Islet of Langerhans (tissue), 1 donor: ENCODE results near the gene PLA2G6.

ENCODE experiments used
- FAIRE-seq: peaks from one replicate; lab custom pipeline; 2011; peaks lifted over from hg19 to GRCh38; lab: Jason Lieb, UNC

PLA2G6 gene

GRCh38 chr22:38110863-38111852 is 70.5 kb downstream of the PLA2G6 start:
- FAIRE-seq, result no peak

GRCh38 chr22:38110008-38110862 is 71.4 kb downstream of the PLA2G6 start, which contains the start of gene BAIAP2L2:
BAIAP2L2 (minus strand) TSS chr22:38110684; CDS start chr22:38110525, 159 bp downstream.
- no peak for FAIRE-seq

DNA sequence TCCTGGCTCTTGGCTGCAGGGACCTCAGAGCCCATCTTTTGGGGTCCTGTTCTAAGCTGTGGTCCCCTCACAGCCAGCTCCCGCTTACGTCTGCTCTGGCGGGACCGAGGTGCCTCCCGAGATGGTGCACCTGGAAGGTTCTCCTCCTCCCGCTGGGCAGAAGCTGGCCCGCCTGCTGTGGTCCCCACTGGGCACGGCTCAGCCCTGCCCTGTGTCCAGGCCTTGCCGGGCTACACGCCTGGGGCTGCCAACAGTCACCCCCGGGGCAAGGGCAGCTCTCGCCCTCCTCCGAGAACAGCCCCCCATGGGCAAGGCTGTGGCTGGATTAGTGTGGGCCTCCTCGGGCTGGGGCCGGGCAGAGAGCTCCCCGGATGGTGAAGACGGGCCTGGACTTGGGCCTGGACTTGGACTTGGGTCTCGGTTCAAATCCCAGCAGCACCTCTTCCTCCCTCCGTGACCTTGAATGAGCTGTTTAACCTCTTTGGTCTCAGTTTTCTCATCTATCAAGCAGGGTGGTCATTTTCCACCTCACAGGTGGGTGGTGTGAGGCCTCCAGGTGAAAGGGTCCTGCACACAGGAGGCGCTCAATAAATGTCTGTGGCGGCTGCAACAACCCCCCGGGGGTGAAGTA is 72.1 kb downstream of the PLA2G6 start:
- no peak for FAIRE-seq

DNA sequence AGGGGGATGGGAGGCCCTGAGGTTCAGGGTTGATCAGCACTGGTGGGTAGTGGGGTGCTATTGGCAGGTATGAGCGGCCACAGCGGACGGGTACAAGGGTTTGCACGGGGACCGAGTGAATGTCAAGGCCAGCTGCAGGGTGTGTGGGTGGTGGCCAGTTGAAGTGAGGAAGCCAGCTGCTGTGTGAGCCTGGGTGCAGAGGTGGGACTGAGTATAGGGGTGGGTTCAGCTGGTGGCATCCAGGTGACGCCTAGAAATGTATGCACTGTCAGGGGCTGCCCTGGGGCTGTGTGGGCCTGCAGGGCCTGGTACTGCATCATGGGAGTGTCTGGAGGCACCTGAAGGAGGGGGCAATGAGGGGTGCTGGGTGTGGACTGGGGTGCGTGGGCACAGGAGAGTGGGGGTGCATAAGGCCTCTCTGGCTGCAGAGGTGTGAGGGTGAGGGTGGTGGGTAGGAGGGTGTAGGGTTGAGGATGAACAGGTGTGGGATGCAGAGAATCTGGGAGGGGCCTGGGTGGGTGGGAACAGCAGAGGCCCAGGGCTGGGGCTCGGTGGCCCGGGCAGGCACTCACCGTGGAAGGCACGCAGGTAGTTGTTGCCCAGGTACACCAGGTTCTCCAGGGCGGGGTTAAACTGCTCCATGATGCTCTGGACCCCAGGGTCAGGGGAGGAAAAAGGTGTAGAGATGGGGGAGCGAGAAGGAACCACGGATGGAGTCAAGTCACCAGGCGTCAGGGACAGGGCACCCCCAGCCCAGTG is 72.9 kb downstream of the PLA2G6 start:
- FAIRE-seq, result no peak

DNA sequence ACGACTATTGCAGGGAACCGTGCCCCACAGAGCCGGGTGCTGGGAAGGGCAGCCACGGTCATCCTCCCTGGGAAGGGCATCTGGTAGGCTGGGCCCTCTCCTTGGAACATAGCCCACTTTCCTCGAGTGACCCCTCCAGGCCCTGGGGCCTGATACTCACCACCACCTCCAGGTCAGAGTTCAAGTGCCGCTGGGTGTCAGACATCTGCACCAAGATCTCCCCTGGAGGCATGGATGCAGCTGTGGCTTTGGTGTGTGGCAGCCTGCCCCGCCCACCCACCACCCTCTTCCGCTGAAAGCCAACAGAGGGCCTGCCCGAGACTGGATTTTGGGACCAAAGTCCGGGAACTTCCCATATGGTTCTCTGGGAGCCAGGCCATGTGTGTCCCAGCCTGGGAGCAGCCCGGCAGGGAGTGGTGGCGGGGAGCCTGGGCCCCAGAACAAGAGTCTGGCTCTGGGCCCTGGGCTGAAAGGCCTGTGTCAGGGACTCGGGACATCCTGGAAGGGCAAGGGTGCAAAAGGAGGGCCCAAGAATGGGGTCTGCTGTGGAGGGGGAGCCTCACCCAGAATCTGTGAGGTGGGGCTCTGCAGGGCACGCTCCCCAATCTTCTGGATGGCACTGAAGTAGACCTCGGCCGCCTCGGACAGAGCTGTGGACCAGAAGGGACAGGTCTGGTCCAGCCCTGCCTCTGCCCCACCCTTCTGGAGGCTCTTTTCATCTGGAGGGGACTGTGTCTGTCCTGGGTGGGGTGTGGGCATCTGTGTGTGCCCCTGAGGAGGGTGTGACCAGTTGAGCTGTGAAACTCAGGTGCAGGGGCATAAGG is 73.7 kb downstream of the PLA2G6 start:
- no peak for FAIRE-seq

DNA sequence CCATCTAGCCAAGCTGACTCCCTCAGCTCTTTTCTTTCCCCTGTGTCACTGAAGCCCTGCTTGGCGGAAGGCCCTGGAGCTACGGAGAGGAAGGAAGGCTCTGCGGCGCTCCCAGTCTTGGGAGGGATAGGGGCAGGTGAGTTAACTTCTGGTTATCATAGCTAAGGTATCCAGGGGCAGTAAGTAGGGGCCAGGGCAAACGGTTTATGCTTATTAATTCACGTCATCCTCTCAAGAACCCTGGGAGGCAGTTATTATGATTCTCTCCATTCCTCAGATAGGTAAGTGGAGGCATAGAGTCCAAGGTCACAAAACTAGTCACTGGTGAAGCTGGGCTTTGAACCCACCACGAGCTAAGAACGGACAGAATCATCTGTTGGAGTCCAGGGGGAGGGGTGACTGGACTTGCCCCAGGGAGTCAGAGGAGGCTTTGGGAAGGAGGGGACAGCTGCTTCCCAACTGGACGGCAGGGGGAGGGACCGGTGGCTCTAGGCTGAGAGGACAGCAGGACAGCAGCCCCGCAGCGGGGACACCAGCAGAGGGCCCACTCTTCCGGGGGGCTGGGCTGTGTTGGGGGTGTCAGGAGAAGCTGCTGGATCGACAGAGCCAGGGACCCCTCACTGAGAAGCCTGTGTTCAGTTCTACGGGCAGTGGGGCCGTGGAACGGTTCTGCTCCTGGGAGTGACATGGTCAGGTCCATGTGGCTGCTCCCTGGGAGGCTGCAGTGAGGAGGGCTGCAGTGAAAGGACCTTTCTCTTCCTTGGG is 74.6 kb downstream of the PLA2G6 start:
- FAIRE-seq, result no peak

- no peak for FAIRE-seq
Observed at GRCh38 chr22:38104084-38104483, 77.5 kb downstream of the PLA2G6 start.

- no peak for FAIRE-seq
Observed at GRCh38 chr22:38103641-38104040, 78.0 kb downstream of the PLA2G6 start.

- FAIRE-seq, result no peak
Observed at GRCh38 chr22:38098410-38099249, 83.0 kb downstream of the PLA2G6 start.

- no peak for FAIRE-seq
Observed at GRCh38 chr22:38097557-38098409, 83.8 kb downstream of the PLA2G6 start.

GRCh38 chr22:38097058-38097457 is 84.6 kb downstream of the PLA2G6 start:
- FAIRE-seq, result no peak

DNA sequence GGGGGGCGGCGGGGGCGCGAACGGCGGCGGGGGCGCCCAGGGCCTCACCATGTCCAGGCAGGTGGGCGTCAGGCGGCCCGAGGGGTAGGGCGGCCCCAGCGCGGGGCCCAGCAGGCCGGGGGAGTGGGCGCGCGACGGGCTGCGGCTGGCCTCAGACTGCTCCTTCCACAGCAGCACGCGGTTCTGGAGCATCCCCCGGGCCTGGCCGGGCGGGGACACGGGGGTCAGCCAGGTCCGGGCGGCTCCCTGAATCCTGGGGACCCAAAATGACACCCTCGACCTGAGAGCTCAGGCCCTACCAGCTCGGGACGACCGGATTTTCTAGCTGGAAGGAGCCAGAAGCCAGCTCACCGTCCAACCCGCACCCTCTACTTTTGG is 92.2 kb downstream of the PLA2G6 start:
- no peak for FAIRE-seq

- no peak for FAIRE-seq
Observed at GRCh38 chr22:38088629-38089473, 92.8 kb downstream of the PLA2G6 start.

DNA sequence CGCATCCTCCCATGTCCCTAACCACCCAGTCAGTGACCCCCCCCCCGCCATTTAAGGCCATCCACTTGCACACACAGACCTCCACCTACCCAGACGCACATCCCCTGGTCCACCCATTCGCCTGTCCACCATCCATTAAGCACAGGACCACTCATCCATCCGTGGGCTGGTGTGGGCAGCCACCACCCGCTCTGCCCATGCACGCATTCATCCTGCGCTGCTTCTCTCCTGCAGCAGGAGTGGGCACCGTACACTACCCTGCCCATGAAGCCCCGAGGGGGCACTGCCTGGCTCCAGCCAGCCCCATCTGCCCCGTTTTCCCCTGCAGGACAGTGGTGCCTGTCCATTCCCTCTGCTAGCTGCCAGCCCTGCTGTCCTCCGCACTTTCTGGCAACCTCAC is 93.8 kb downstream of the PLA2G6 start:
- FAIRE-seq, result no peak

GRCh38 chr22:38086942-38087341 is 94.7 kb downstream of the PLA2G6 start:
- no peak for FAIRE-seq

GRCh38 chr22:38086001-38086845 is 95.4 kb downstream of the PLA2G6 start:
- FAIRE-seq, result no peak
